ENCODE results near the gene CACNA1B. TPM values are rescaled to one million over a fixed set of nuclear protein-coding genes. Genes with fewer than 3 reads are reported as not detected.

The CACNA1B gene
- total RNA-seq, 1 donor from 2014 or later, result 0.84 TPM

DNA sequence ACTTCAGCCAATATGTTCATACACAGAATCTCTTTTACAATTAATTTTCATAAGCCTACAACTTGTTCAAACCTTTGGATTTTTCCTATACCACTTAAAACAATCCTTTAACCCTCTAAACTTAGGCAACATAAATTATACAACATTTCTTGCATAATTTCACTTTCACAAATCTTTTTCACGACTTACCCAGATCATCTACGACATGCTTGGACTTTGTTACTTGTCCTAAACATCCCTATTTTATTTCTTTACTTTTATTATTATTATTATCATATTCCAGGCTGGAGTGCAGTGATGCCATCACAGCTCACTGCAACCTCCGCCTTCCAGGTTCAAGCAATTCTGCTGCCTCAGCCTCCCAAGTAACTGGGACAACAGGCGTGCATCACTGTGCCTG is 68.0 kb downstream of the CACNA1B start:
- Histone ChIP-seq H3K4me3 (ENCODE audit: low read depth, low read length) (no peak overlapping the region), H3K36me3 (ENCODE audit: control insufficient read depth, insufficient read depth, low read length) (no peaks in the 10 kb centered on the region), H3K27me3 (ENCODE audit: control insufficient read depth, insufficient read depth, low read length) (no peaks in the 10 kb centered on the region)
- TF ChIP-seq CTCF (IDR thresholded peaks at IDR 0.05; ENCODE audit: insufficient read depth, low read length, poor library complexity, severe bottlenecking), result no peak
- no peak for DNase-seq (ENCODE audit: low read depth)

DNA sequence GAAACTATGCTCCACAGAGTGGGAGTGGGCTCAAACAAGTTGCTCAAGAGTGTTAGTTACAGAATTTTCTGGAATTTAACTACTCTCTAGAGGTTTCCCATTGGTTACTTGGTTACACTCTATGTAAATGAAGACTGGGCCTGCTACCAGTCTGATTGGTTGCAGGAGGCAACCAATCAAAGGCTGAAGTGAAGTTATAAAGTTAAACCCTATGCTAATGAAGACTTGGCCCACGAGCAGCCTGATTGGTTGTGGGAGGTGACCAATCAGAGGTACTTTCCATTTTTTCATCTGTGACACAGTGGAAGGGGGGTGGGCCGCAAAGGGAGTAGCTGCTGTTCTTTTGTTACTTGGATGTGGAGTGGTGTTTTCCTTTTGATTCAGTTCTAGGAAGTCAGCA is 69.4 kb downstream of the CACNA1B start:
- Histone ChIP-seq H3K4me3 (ENCODE audit: low read depth, low read length) (no peak overlapping the region), H3K36me3 (ENCODE audit: control insufficient read depth, insufficient read depth, low read length) (no peaks in the 10 kb centered on the region), H3K27me3 (ENCODE audit: control insufficient read depth, insufficient read depth, low read length) (no peaks in the 10 kb centered on the region)
- DNase-seq (ENCODE audit: low read depth), result no peak
- no peak for TF ChIP-seq CTCF (IDR thresholded peaks at IDR 0.05; ENCODE audit: insufficient read depth, low read length, poor library complexity, severe bottlenecking)

DNA sequence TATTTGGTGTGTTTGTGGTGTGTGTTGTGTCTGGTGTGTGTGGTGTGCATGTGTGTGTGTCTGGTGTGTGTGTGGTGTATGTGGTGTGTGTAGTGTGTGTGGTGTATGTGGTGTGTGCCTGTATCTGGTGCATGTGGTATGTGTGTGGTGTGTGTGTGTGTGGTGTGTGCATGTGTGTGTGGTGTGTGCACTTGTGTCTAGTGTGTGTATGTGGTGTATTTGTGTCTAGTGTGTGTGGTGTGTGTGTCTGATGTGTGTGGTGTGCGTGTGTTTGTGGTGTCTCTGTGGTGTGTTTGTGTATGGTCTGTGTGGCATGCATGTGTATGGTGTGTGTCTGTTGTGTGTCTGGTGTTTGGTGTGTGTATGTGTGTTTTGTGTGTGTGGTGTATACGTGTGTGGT is 71.1 kb downstream of the CACNA1B start:
- TF ChIP-seq CTCF (IDR thresholded peaks at IDR 0.05; ENCODE audit: insufficient read depth, low read length, poor library complexity, severe bottlenecking), result no peak
- Histone ChIP-seq H3K36me3 (ENCODE audit: control insufficient read depth, insufficient read depth, low read length) (no peaks in the 10 kb centered on the region), H3K4me3 (ENCODE audit: low read depth, low read length) (no peak overlapping the region), H3K27me3 (ENCODE audit: control insufficient read depth, insufficient read depth, low read length) (no peaks in the 10 kb centered on the region)
- no peak for DNase-seq (ENCODE audit: low read depth)

GRCh38 chr9:137949260-137949659 is 71.7 kb downstream of the CACNA1B start:
- H3K4me3 ChIP-seq (ENCODE audit: low read depth, low read length), result no peak overlapping the region
- H3K27me3 ChIP-seq (ENCODE audit: control insufficient read depth, insufficient read depth, low read length), result no peaks in the 10 kb centered on the region
- DNase-seq (ENCODE audit: low read depth), result no peak
- TF ChIP-seq CTCF (IDR thresholded peaks at IDR 0.05; ENCODE audit: insufficient read depth, low read length, poor library complexity, severe bottlenecking), result no peak
- no peaks in the 10 kb centered on the region for H3K36me3 ChIP-seq (ENCODE audit: control insufficient read depth, insufficient read depth, low read length)

DNA sequence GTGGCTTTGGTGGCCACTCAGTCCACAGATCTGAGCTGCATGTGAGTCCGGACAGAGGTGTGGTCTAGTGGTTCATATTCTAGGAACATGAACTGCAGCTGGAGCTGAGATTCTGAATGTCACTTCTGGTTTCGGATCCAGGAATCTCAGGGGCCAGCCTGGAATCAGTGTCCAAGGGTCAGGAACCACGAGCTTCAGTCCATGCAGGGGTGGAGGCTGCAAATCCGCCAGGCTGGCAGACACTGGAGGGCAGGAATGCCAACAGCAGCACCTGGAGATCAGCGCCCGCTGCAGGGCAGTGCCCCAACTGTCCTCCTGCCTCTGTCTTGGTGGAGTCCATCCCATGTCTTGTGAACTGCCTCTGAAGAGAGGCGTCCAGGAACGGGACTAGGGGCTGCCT is 73.5 kb downstream of the CACNA1B start:
- no peak for TF ChIP-seq CTCF (IDR thresholded peaks at IDR 0.05; ENCODE audit: insufficient read depth, low read length, poor library complexity, severe bottlenecking)
- Histone ChIP-seq H3K36me3 (ENCODE audit: control insufficient read depth, insufficient read depth, low read length) (no peaks in the 10 kb centered on the region), H3K4me3 (ENCODE audit: low read depth, low read length) (no peak overlapping the region), H3K27me3 (ENCODE audit: control insufficient read depth, insufficient read depth, low read length) (no peaks in the 10 kb centered on the region)
- DNase-seq (ENCODE audit: low read depth), result no peak

- Histone ChIP-seq H3K4me3 (ENCODE audit: low read depth, low read length) (no peak overlapping the region), H3K27me3 (ENCODE audit: control insufficient read depth, insufficient read depth, low read length) (no peaks in the 10 kb centered on the region), H3K36me3 (ENCODE audit: control insufficient read depth, insufficient read depth, low read length) (no peaks in the 10 kb centered on the region)
- no peak for TF ChIP-seq CTCF (IDR thresholded peaks at IDR 0.05; ENCODE audit: insufficient read depth, low read length, poor library complexity, severe bottlenecking)
- no peak for DNase-seq (ENCODE audit: low read depth)
These were observed 74.3 kb downstream of the CACNA1B start for GRCh38 chr9:137951597-137952490.
